ENCODE results near the gene FGF1.

The FGF1 gene

GRCh38 chr5:142694092-142694856 lies 8.4 kb upstream of the FGF1 start:
- no peak for DNase-seq

DNA sequence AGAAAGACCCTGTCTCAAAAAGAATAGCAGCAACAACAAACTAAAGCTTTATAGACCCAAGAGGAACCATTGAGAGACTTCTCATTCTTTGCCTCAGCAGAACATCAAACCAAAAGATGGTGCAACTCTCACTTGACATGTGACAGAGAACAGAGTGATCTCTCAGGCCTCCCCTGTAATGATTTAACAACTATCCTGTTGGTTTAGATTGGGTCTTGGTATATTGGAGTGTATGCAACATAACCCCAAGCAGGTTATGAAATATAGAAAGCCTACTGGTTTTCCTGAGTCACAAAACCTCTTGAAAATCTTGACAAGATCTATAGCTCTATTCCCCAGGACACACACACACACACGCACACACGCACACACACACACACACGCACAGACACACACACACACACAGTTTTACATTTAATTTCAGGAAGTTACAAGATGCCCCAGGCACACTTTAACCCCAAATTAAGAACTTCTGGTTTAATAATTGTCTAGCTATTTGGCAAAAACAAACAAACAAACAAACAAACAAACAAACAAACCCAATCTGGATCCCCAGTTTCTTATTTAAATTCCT lies 6.5 kb upstream of the FGF1 start:
- no peak for DNase-seq

DNA sequence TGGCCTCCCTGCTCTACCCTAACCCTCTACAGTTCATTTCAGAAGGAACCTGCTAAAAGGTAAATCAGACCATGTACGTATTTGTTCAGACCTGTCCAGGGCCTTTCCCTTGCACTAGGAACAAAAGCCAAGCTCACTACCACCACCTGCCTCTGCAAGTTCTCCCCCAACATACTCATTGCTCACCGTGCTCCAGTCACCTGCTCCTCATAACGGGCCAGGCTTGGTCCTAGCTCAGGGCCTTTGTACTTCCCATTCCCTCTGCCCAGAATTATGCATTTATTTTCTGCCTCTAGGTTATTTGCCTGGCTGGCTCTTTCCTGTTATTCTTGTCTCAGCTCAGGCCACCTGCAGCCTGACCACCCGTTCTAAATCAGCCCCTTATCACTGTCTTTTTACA lies 4.8 kb upstream of the FGF1 start:
- DNase-seq, result no peak

- DNase-seq, result no peak
These were observed 3.2 kb upstream of the FGF1 start for GRCh38 chr5:142689081-142689480.

DNA sequence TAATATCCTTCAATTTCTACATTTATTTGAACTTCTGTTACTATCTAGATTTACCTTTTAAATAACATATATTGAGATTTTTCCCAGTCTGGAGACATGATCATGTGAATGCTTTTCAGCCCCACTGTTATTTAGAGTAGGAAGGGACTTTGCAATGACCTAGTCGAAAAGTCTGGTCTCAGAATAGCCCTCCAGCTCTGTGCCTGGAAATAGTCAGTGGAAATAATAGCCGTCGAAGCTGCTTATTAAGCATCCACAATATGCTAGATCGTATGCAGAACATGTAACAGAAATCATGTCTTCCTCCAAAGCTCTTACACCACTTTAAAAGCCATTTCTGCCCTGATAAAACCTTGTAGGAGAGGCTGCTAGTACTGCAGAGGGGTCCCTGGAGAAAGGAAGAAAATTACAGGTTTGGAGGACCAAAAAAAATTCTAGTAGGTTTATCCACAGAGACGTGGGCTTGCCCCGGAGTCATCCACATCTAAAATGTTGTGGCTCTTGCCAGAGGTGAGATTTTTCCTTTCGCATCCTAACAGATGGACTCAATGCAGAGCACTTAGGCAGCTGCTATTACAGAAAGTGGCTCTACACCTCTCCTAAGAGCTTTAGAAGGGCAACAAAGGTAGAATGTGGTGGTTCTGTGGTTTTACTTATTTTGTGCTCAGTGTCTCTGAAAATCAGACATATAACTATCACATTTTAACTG lies 2.5 kb upstream of the FGF1 start:
- DNase-seq, result no peak

DNA sequence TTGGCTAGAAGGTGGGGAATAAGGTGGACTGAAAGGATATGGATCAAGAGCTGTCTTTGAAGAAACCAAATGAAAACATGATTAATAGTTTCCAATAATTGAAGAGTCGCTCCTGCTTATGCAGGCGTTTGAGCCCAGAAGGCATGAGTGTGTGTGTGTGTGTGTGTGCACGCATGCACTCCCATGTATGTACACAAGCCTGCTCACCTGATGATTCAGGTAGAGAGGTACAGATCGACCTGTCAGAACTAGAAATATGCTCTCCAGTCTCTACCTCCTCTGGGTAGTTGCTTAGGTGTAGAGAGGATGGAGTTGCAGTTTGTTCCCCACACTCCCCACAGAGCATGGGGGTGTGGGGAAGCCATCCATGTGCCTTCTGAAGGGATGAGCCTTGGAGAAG lies 1.1 kb upstream of the FGF1 start:
- DNase-seq, result no peak

DNA sequence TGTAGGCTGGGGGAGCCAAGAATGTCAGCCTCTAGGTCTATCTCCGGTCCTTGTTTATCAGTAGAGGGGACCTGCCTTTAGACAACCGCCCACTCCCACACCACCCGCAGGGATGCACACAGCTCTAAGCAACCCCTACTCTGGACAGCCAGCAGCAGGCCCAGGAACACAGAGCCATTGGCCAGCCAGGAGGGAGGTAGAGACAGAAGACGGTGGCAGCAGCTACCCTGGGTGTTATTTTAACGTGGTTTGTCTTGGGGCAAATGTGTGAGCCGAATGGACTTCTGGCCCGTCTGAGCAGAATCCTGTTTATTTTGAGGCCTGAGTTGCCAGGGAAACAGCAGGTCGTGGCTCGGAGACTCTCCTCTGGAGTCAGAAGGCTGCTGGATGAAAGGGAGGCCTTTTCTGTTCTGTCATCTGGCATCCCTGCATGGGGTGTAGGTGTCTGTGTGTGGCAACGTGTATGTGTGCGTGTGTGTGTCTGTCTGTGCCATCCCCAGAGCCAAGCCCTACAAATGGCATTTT lies 382 bp upstream of the FGF1 start:
- no peak for DNase-seq

- DNase-seq, result no peak
These were observed 1.3 kb downstream of the FGF1 start for GRCh38 chr5:142684508-142685041.

GRCh38 chr5:142683881-142684505 lies 1.9 kb downstream of the FGF1 start:
- no peak for DNase-seq

- DNase-seq, result no peak
These were observed 2.8 kb downstream of the FGF1 start for GRCh38 chr5:142683116-142683515.

- DNase-seq, result no peak
These were observed 5.2 kb downstream of the FGF1 start for GRCh38 chr5:142680605-142681259.

GRCh38 chr5:142679744-142680143 lies 6.1 kb downstream of the FGF1 start:
- no peak for DNase-seq

GRCh38 chr5:142678529-142678928 lies 7.4 kb downstream of the FGF1 start:
- no peak for DNase-seq

DNA sequence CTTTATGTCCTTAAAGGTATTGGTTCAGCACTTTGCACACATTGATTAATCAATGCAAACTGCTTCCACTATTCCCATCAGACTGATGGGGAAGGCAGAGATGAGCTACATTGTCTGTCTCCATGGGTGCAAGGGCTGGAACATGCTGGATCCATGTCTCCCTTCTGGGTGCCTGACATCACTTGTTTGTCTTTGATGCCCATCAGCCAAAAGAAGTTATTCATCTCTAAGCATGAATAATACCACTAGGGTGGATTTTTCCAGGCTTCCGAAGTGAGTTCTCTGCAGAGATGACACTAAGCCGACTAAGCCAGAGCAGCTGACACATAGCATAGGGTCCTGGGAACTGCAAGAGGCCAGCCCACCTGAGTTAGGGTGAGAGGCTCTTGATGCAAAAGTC lies 8.7 kb downstream of the FGF1 start:
- DNase-seq, result no peak

DNA sequence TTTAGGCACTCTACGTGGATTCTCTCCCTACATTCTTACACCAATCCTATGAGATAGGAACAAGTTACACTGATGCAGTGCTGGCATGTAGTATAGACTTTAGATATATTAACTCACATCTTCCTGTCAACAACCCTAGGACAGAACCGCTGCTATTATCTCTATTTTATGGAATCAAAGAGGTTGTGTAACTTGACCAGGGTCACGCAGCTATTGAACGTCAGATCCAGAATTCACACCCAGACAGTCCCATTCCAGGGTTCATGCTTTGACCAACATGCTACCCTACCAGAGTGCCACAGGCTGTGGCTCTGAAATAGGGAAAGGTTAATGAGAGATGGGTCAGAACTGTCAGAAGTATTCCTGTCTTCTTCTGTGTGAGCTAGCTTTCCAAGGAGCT lies 9.6 kb downstream of the FGF1 start:
- no peak for DNase-seq

GRCh38 chr5:142674531-142675469 lies 11.1 kb downstream of the FGF1 start:
- no peak for DNase-seq

- no peak for DNase-seq
These were observed 14.1 kb downstream of the FGF1 start for GRCh38 chr5:142671801-142672200.

DNA sequence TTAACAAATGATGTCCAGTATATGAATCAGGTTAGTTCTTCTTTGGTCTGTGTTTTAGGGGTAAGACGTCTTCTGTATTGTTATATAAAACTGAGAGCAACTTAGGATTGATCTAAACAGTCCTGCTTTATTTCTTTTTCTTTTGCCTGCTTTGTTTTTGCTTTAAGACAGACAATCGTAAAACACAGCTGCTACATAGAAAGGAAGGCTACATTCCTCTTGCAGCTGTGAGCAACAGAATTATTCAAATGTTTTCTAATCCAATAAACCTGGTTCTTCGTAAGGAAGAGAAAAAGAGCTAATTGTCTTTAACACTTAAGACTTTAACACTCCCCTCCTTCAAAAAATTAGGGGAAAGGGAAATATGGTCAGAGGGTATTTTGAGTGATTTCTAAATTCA lies 14.6 kb downstream of the FGF1 start:
- DNase-seq, result no peak

GRCh38 chr5:142670804-142671203 lies 15.1 kb downstream of the FGF1 start:
- DNase-seq, result no peak

- no peak for DNase-seq
These were observed 16.4 kb downstream of the FGF1 start for GRCh38 chr5:142669477-142669876.

DNA sequence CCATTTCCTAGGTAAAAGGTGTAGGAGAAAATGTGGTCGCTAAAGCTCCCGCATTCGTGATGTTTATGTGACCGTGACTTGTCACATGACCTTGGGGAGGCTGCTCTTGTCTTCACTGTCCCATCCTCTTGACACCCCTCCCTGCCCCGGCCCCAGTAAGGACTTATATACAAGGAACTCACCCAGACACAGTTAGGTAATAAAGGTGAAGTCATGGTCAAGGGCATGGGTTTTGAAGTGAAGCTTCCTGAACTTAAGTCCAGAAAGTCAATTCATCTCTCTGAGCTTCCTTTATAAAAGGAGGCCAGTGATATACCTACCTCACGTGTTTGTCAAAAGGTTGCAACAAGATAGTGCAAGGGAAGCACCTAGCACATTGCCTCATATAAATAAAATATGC lies 17.6 kb downstream of the FGF1 start:
- no peak for DNase-seq

- DNase-seq, result no peak
These were observed 18.1 kb downstream of the FGF1 start for GRCh38 chr5:142667831-142668230.

Data from stimulated activated CD4-positive, alpha-beta T cell treated with anti-CD3 and anti-CD28 coated beads, Interleukin-4, amount 100 ng/mL, for 24 hours (primary cell).